ENCODE data around the gene TGM3.

DNA sequence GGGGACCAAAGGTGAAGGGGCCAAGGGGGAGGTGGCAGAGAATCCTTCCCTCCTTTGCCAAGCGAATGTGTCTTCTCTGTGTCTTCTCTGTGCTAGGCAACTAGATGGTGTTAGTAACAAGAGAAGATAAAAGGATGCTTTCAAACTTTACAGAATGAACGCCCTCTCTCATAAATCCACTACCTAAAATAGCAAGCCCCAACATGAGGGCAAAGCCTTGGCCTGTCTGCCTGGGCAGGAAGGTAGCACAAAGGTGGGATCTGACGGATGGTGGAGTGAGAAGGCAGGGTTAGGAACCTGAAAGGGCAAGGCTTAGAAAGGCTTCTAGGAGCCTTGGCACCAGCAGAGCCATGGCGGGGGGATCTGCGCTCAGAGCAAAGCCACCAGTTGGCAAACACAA lies 13.6 kb upstream of the TGM3 start:
- no peak for TF ChIP-seq ZNF121 (tag by site-specific recombination; IDR thresholded peaks at IDR 0.05)
- TF ChIP-seq, protein P1, sequence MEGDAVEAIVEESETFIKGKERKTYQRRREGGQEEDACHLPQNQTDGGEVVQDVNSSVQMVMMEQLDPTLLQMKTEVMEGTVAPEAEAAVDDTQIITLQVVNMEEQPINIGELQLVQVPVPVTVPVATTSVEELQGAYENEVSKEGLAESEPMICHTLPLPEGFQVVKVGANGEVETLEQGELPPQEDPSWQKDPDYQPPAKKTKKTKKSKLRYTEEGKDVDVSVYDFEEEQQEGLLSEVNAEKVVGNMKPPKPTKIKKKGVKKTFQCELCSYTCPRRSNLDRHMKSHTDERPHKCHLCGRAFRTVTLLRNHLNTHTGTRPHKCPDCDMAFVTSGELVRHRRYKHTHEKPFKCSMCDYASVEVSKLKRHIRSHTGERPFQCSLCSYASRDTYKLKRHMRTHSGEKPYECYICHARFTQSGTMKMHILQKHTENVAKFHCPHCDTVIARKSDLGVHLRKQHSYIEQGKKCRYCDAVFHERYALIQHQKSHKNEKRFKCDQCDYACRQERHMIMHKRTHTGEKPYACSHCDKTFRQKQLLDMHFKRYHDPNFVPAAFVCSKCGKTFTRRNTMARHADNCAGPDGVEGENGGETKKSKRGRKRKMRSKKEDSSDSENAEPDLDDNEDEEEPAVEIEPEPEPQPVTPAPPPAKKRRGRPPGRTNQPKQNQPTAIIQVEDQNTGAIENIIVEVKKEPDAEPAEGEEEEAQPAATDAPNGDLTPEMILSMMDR (tag by site-specific recombination; IDR thresholded peaks at IDR 0.05) = no peak
- no peak for TF ChIP-seq ZNF23 (tag by site-specific recombination; IDR thresholded peaks at IDR 0.05; ENCODE audit: borderline replicate concordance)
- no peak for TF ChIP-seq ZBTB17 (tag by site-specific recombination; IDR thresholded peaks at IDR 0.05)

All from HEK293 (cell line).